ENCODE data around the gene RMND1. TPM values are rescaled to one million over a fixed set of nuclear protein-coding genes. Genes with fewer than 3 reads are reported as not detected.
A peak's percentile ranks its signal among the peaks of the same experiment; 100 is the strongest.

RMND1 gene
- total and polyA plus RNA-seq, 9 of the 15 experiments (the other 6 are each of a cell fraction or from before 2014, with no cell fraction given) = 26.9 to 47.8 (median 36.2) TPM

DNA sequence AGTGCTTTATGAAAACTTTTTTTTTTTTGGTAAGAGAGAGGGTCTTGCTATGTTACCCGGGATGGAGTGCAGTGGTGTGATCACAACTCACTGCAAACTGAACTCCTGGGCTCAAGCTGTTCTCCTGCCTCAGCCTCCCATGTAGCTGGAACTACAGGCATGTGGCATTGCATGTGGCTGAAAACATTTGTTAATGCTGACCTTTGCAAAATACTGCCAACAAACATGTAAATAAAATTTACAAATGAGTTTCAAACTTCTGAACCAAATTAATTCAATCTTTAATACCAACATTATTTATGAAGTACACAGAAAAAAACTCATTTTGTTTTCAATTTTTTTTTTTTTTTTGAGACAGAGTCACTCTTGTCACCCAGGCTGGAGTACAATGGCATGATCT lies 34.4 kb downstream of the RMND1 start:
- H3K9ac ChIP-seq (ENCODE audit: insufficient read depth in 1 of 2, low read depth in 2 of 2, low read length in 2 of 2) = no peak overlapping the region
- no TSS peak for BruUV-seq (replicated peaks)
- DNase-seq (ENCODE audit: extremely low read depth in 1 of 4, low spot score in 3 of 4) = no peak
- no peak for FAIRE-seq
- H2AFZ ChIP-seq (ENCODE audit: low read depth, low read length) = no peak overlapping the region
- in situ Hi-C loops (cut with MboI) = loop anchor here (25.0 kb wide), 1 partner anchor 1570 kb away; the partner anchor contains the start of gene FBXO5
- H3K36me3 ChIP-seq (ENCODE audit: control insufficient read depth, insufficient read depth, low read length) = peaks cover 78% of the 10 kb centered on the region
- no peaks in the 10 kb centered on the region for H3K79me2 ChIP-seq (ENCODE audit: control insufficient read depth, insufficient read depth, low read length)
- POLR2A ChIA-PET = interaction anchor here (0.9 to 2.0 kb wide), 2 partner anchors 12 to 13 kb away, joined by 3 to 9 read pairs; no protein-coding TSS in a partner anchor
- no peaks in the 10 kb centered on the region for H3K9me1 ChIP-seq (ENCODE audit: control insufficient read depth, insufficient read depth, low read length)
- H3K4me3 ChIP-seq = no peak overlapping the region
- no peak overlapping the region for H3K4me2 ChIP-seq (ENCODE audit: insufficient read depth, low read length)
- CTCF ChIA-PET (ENCODE audit: low intra/inter-chr PET ratio) = interaction anchor here (0.6 kb wide), 1 partner anchor 37 kb away, joined by 3 read pairs; no protein-coding TSS in a partner anchor
- no peak for ATAC-seq
- H3K4me1 ChIP-seq (replicated peaks in 1 of 2; ENCODE audit: control insufficient read depth in 2 of 2, insufficient read depth in 2 of 2, low read length in 2 of 2) = no peaks in the 10 kb centered on the region
- no peaks in the 10 kb centered on the region for H3K27me3 ChIP-seq (ENCODE audit: control insufficient read depth in 2 of 2, insufficient read depth in 2 of 2, low read length in 2 of 2)
- peaks cover 2% of the 10 kb centered on the region; the same call in 1 of the 2 replicates for H3K9me3 ChIP-seq (replicated peaks; ENCODE audit: control insufficient read depth, insufficient read depth, low read depth, low read length)
- intact Hi-C loops (cut with micrococcal nuclease) = no loop called here
- WGBS (ENCODE audit: insufficient coverage, low coverage, missing lambda C conversion rate) = 73% methylated on average over 1 of the region's 1 CpG
- no peaks in the 10 kb centered on the region for H4K20me1 ChIP-seq (replicated peaks; ENCODE audit: control insufficient read depth, insufficient read depth, low read length)
- H3K27ac ChIP-seq (ENCODE audit: extremely low read depth, low read depth, low read length) = no peak overlapping the region
- TF ChIP-seq, protein P1, sequence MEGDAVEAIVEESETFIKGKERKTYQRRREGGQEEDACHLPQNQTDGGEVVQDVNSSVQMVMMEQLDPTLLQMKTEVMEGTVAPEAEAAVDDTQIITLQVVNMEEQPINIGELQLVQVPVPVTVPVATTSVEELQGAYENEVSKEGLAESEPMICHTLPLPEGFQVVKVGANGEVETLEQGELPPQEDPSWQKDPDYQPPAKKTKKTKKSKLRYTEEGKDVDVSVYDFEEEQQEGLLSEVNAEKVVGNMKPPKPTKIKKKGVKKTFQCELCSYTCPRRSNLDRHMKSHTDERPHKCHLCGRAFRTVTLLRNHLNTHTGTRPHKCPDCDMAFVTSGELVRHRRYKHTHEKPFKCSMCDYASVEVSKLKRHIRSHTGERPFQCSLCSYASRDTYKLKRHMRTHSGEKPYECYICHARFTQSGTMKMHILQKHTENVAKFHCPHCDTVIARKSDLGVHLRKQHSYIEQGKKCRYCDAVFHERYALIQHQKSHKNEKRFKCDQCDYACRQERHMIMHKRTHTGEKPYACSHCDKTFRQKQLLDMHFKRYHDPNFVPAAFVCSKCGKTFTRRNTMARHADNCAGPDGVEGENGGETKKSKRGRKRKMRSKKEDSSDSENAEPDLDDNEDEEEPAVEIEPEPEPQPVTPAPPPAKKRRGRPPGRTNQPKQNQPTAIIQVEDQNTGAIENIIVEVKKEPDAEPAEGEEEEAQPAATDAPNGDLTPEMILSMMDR (IDR thresholded peaks at IDR 0.05 in 2 of 3, conservative IDR thresholded peaks at IDR 0.05 in 1 of 3; ENCODE audit: insufficient read depth in 2 of 3, low read depth in 1 of 3, low read length in 3 of 3) = no peak
- TF ChIP-seq, protein P2, sequence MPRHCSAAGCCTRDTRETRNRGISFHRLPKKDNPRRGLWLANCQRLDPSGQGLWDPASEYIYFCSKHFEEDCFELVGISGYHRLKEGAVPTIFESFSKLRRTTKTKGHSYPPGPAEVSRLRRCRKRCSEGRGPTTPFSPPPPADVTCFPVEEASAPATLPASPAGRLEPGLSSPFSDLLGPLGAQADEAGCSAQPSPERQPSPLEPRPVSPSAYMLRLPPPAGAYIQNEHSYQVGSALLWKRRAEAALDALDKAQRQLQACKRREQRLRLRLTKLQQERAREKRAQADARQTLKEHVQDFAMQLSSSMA (CRISPR knock-in tag; IDR thresholded peaks at IDR 0.05) = no peak
- TF ChIP-seq DDX20 (tag; IDR thresholded peaks at IDR 0.05; ENCODE audit: low read depth) (no peak), LARP7 (IDR thresholded peaks at IDR 0.05) (no peak), ZNF133 (CRISPR knock-in tag; IDR thresholded peaks at IDR 0.05) (no peak), YBX1 (IDR thresholded peaks at IDR 0.05) (no peak), KAT2B (IDR thresholded peaks at IDR 0.05; ENCODE audit: low read depth, low read length) (no peak), MAFK (IDR thresholded peaks at IDR 0.05; ENCODE audit: low read length) (peak; percentile 82), FOS (IDR thresholded peaks at IDR 0.05; ENCODE audit: extremely low read depth, insufficient read length) (no peak), MAFG (tag; conservative IDR thresholded peaks at IDR 0.05) (peak; percentile 53; the same call in 1 of the 2 replicates), C11orf30 (IDR thresholded peaks at IDR 0.05; ENCODE audit: low read depth) (peak; percentile 59; the same call in 1 of the 2 replicates), CBFB (CRISPR knock-in tag; IDR thresholded peaks at IDR 0.05) (no peak), ZNF217 (CRISPR knock-in tag; IDR thresholded peaks at IDR 0.05) (no peak), ZNF124 (CRISPR knock-in tag; IDR thresholded peaks at IDR 0.05) (no peak), CEBPB (tag; IDR thresholded peaks at IDR 0.05) (no peak), NCOA4 (IDR thresholded peaks at IDR 0.05; ENCODE audit: partially characterized antibody) (no peak), NFE2 (IDR thresholded peaks at IDR 0.05; ENCODE audit: low read depth) (no peak), EHMT2 (IDR thresholded peaks at IDR 0.05) (no peak), ZNF764 (CRISPR knock-in tag; IDR thresholded peaks at IDR 0.05; ENCODE audit: low read depth) (no peak), ZNF444 (CRISPR knock-in tag; IDR thresholded peaks at IDR 0.05) (no peak), KAT8 (IDR thresholded peaks at IDR 0.05; ENCODE audit: low read depth) (no peak)
- TF ChIP-seq, protein P3, sequence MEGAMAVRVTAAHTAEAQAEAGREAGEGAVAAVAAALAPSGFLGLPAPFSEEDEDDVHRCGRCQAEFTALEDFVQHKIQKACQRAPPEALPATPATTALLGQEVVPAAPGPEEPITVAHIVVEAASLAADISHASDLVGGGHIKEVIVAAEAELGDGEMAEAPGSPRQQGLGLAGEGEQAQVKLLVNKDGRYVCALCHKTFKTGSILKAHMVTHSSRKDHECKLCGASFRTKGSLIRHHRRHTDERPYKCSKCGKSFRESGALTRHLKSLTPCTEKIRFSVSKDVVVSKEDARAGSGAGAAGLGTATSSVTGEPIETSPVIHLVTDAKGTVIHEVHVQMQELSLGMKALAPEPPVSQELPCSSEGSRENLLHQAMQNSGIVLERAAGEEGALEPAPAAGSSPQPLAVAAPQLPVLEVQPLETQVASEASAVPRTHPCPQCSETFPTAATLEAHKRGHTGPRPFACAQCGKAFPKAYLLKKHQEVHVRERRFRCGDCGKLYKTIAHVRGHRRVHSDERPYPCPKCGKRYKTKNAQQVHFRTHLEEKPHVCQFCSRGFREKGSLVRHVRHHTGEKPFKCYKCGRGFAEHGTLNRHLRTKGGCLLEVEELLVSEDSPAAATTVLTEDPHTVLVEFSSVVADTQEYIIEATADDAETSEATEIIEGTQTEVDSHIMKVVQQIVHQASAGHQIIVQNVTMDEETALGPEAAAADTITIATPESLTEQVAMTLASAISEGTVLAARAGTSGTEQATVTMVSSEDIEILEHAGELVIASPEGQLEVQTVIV (CRISPR knock-in tag; IDR thresholded peaks at IDR 0.05; ENCODE audit: borderline replicate concordance) = no peak

Measured in K562 (cell line).